HEK293 (cell line): ENCODE results near the gene RNF34.
A peak's percentile ranks its signal among the peaks of the same experiment; 100 is the strongest.

Experiments used
- CTCF ChIA-PET: fragments of 350-600 bp; formaldehyde crosslinking; extraction: SDS; loops from one replicate; lab custom pipeline; 2021; ENCODE audit warnings: antibody characterized with exemption; lab: Yijun Ruan, JAX
- POLR2A ChIA-PET: fragments of 300-600 bp; formaldehyde crosslinking; extraction: SDS; loops from one replicate; lab custom pipeline; 2020; ENCODE audit warnings: antibody characterized with exemption, inconsistent platforms; lab: Yijun Ruan, JAX
- H3K27ac ChIP-seq: fragments of 200-500 bp; sonication (Bioruptor generic); 2 replicates; pipeline ENCODE4 v1.5.1; 2014; ENCODE audit warnings: low read depth, low read length, control low read depth, inconsistent platforms; ENCODE audit errors: extremely low read depth
- H3K36me3 ChIP-seq, 2 experiments: fragments of 200-500 bp in 1 of 2; sonication (Bioruptor generic) in 1 of 2; 1 replicate in 1 of 2; 2 replicates in 1 of 2; pipeline ENCODE4 v1.5.1; 2014 to 2017; ENCODE audit warnings: inconsistent platforms in 2 of 2, low read length in 2 of 2; ENCODE audit not compliant: control insufficient read depth in 2 of 2, insufficient read depth in 1 of 2
- H3K4me1 ChIP-seq: fragments of 200-500 bp; sonication (Bioruptor generic); 2 replicates; pipeline ENCODE4 v1.5.1; 2014; ENCODE audit warnings: mild to moderate bottlenecking, low read length, inconsistent platforms; ENCODE audit not compliant: control insufficient read depth, insufficient read depth
- H3K4me3 ChIP-seq: 2 replicates; pipeline ENCODE4 v1.5.1; 2011; ENCODE audit warnings: low read depth, mild to moderate bottlenecking, control low read depth, low read length, moderate library complexity
- H3K9me3 ChIP-seq: fragments of 200-500 bp; sonication (Bioruptor generic); 2 replicates; pipeline ENCODE4 v1.5.1; 2014; ENCODE audit warnings: low read depth, low read length, inconsistent platforms; ENCODE audit not compliant: control insufficient read depth, insufficient read depth
- GLI2 ChIP-seq: fragments of 450-650 bp; formaldehyde crosslinking; IDR thresholded peaks from 2 replicates; pipeline ENCODE4; 2017; ENCODE audit warnings: missing biosample characterization, missing genetic modification characterization, low read depth, borderline replicate concordance
- KLF1 ChIP-seq: fragments of 450-650 bp; formaldehyde crosslinking; IDR thresholded peaks from 2 replicates; pipeline ENCODE4 v1.5.1; 2016; ENCODE audit warnings: missing biosample characterization, missing genetic modification characterization
- KLF10 ChIP-seq: fragments of 450-650 bp; IDR thresholded peaks from 2 replicates; pipeline ENCODE4 v1.5.1; 2018; ENCODE audit warnings: missing biosample characterization, mild to moderate bottlenecking, missing genetic modification characterization
- OSR2 ChIP-seq: fragments of 450-650 bp; formaldehyde crosslinking; IDR thresholded peaks from 2 replicates; pipeline ENCODE4 v1.5.1; 2016; ENCODE audit warnings: missing biosample characterization, missing genetic modification characterization
- ZNF10 ChIP-seq: fragments of 450-650 bp; formaldehyde crosslinking; IDR thresholded peaks from 2 replicates; pipeline ENCODE4 v1.5.1; 2017; ENCODE audit warnings: missing biosample characterization, missing genetic modification characterization
- ZNF133 ChIP-seq: fragments of 450-650 bp; formaldehyde crosslinking; IDR thresholded peaks from 2 replicates; pipeline ENCODE4 v1.5.1; 2016; ENCODE audit warnings: missing biosample characterization, missing genetic modification characterization
- ZNF146 ChIP-seq: fragments of 450-650 bp; formaldehyde crosslinking; IDR thresholded peaks from 2 replicates; pipeline ENCODE4 v1.5.1; 2016; ENCODE audit warnings: missing biosample characterization, missing genetic modification characterization
- ZNF184 ChIP-seq: fragments of 450-650 bp; IDR thresholded peaks from 2 replicates; pipeline ENCODE4 v1.5.1; 2018; ENCODE audit warnings: missing biosample characterization, mild to moderate bottlenecking, missing genetic modification characterization
- ZNF48 ChIP-seq: fragments of 450-650 bp; formaldehyde crosslinking; IDR thresholded peaks from 2 replicates; pipeline ENCODE4 v1.5.1; 2016; ENCODE audit warnings: missing biosample characterization, missing genetic modification characterization
- ZXDB ChIP-seq: fragments of 450-650 bp; formaldehyde crosslinking; IDR thresholded peaks from 2 replicates; pipeline ENCODE4 v1.5.1; 2016; ENCODE audit warnings: missing biosample characterization, missing genetic modification characterization
- TF ChIP-seq, protein P1 (sequence below): fragments of 450-650 bp; IDR thresholded peaks from 2 replicates; pipeline ENCODE4 v1.5.1; 2018; ENCODE audit warnings: missing biosample characterization, missing genetic modification characterization
- TF ChIP-seq, protein P2 (sequence below): fragments of 450-650 bp; formaldehyde crosslinking; IDR thresholded peaks from 2 replicates; pipeline ENCODE4 v1.5.1; 2016; ENCODE audit warnings: missing biosample characterization, missing genetic modification characterization
- TF ChIP-seq, protein P3 (sequence below): fragments of 450-650 bp; formaldehyde crosslinking; IDR thresholded peaks from 2 replicates; pipeline ENCODE4 v1.5.1; 2016; ENCODE audit warnings: missing biosample characterization, missing genetic modification characterization
- TF ChIP-seq, protein P4 (sequence below): fragments of 450-650 bp; formaldehyde crosslinking; IDR thresholded peaks from 2 replicates; pipeline ENCODE4 v1.5.1; 2017; ENCODE audit warnings: missing biosample characterization, missing genetic modification characterization
- TF ChIP-seq, protein P5 (sequence below): fragments of 450-650 bp; formaldehyde crosslinking; IDR thresholded peaks from 2 replicates; pipeline ENCODE4 v1.5.1; 2016; ENCODE audit warnings: missing biosample characterization, missing genetic modification characterization
- TF ChIP-seq, protein P6 (sequence below): fragments of 450-650 bp; formaldehyde crosslinking; IDR thresholded peaks from 2 replicates; pipeline ENCODE4 v1.5.1; 2016; ENCODE audit warnings: missing biosample characterization, missing genetic modification characterization

The RNF34 gene

DNA sequence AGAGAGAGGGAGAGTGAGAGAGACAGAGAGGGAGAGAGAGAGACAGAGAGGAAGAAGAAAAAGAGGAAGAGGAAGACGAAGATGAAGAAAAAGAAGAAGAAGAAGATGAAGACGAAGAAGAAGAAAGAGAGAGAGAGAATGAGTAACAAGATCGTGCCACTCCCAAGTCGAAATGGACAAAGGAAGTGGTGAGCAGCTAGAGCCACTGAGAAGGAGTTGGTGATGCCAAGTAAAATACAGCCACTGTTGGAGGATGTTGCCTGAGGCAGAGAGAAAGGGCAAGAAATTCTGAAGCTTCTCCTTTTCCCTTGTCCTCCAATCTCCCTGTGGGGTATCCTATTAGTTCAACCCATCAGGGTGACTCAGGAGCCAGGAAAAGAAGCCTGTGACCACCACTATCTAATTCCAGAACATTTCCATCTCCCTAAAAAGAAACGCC, 35.2 kb upstream of the RNF34 start (continued):
- TF ChIP-seq, protein P1, sequence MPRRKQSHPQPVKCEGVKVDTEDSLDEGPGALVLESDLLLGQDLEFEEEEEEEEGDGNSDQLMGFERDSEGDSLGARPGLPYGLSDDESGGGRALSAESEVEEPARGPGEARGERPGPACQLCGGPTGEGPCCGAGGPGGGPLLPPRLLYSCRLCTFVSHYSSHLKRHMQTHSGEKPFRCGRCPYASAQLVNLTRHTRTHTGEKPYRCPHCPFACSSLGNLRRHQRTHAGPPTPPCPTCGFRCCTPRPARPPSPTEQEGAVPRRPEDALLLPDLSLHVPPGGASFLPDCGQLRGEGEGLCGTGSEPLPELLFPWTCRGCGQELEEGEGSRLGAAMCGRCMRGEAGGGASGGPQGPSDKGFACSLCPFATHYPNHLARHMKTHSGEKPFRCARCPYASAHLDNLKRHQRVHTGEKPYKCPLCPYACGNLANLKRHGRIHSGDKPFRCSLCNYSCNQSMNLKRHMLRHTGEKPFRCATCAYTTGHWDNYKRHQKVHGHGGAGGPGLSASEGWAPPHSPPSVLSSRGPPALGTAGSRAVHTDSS (tag by site-specific recombination): peak; percentile 96
- no peak for TF ChIP-seq KLF10 (tag by site-specific recombination)
- no peak for TF ChIP-seq OSR2 (tag by site-specific recombination)
- TF ChIP-seq ZNF48: no peak

DNA sequence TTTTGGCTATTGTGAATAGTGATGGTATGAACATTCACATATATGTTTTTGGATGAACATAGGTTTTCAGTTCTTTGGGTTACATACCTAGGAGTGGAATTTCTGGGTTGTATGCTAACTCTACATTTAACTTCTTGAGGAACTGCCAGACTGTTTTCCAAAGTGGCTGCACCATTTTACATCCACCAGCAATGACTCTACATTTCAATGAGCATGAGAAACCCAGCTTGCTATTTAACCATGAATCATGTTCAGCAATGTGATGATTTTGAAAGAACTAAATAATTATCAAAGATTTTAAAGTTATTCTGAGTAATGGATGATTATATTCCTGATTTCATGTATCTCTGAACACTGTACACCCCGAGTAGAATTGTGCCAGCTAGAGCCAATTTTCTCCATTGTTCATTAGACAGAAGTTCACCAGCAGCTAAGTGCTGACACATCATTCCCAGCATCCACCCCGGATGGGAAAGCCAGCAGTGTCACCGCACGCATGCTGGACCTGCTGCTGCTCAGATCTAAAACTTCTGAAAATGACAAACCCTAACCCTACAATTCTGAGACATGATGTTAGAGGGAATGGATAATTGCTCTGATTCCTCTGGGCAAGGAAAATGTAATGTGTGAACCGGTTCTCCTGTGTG, 34.4 kb upstream of the RNF34 start:
- Histone ChIP-seq H3K36me3 (no peaks in the 10 kb centered on the region), H3K4me3 (no peak overlapping the region)
- POLR2A ChIA-PET: interaction anchor here (1.1 to 1.6 kb wide), 2 partner anchors 9 to 13 kb away, joined by 3 to 4 read pairs; partner anchors contain the start of gene ANAPC5
- CTCF ChIA-PET: interaction anchor here (0.6 to 1.7 kb wide), 4 partner anchors 14 to 95 kb away, joined by 3 to 6 read pairs (median 4); no protein-coding TSS in a partner anchor
- TF ChIP-seq ZXDB (tag by site-specific recombination) (no peak), ZNF146 (no peak), ZNF133 (tag by site-specific recombination) (no peak), KLF1 (tag by site-specific recombination) (no peak), ZNF184 (no peak), GLI2 (tag by site-specific recombination) (no peak), ZNF10 (no peak)
- TF ChIP-seq, protein P2, sequence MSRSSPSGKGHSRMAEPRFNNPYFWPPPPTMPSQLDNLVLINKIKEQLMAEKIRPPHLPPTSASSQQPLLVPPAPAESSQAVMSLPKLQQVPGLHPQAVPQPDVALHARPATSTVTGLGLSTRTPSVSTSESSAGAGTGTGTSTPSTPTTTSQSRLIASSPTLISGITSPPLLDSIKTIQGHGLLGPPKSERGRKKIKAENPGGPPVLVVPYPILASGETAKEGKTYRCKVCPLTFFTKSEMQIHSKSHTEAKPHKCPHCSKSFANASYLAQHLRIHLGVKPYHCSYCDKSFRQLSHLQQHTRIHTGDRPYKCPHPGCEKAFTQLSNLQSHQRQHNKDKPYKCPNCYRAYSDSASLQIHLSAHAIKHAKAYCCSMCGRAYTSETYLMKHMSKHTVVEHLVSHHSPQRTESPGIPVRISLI (tag by site-specific recombination): no peak
- TF ChIP-seq, protein P3, sequence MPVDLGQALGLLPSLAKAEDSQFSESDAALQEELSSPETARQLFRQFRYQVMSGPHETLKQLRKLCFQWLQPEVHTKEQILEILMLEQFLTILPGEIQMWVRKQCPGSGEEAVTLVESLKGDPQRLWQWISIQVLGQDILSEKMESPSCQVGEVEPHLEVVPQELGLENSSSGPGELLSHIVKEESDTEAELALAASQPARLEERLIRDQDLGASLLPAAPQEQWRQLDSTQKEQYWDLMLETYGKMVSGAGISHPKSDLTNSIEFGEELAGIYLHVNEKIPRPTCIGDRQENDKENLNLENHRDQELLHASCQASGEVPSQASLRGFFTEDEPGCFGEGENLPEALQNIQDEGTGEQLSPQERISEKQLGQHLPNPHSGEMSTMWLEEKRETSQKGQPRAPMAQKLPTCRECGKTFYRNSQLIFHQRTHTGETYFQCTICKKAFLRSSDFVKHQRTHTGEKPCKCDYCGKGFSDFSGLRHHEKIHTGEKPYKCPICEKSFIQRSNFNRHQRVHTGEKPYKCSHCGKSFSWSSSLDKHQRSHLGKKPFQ (tag by site-specific recombination): no peak
- TF ChIP-seq, protein P4, sequence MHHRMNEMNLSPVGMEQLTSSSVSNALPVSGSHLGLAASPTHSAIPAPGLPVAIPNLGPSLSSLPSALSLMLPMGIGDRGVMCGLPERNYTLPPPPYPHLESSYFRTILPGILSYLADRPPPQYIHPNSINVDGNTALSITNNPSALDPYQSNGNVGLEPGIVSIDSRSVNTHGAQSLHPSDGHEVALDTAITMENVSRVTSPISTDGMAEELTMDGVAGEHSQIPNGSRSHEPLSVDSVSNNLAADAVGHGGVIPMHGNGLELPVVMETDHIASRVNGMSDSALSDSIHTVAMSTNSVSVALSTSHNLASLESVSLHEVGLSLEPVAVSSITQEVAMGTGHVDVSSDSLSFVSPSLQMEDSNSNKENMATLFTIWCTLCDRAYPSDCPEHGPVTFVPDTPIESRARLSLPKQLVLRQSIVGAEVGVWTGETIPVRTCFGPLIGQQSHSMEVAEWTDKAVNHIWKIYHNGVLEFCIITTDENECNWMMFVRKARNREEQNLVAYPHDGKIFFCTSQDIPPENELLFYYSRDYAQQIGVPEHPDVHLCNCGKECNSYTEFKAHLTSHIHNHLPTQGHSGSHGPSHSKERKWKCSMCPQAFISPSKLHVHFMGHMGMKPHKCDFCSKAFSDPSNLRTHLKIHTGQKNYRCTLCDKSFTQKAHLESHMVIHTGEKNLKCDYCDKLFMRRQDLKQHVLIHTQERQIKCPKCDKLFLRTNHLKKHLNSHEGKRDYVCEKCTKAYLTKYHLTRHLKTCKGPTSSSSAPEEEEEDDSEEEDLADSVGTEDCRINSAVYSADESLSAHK (tag by site-specific recombination): no peak
- TF ChIP-seq, protein P5, sequence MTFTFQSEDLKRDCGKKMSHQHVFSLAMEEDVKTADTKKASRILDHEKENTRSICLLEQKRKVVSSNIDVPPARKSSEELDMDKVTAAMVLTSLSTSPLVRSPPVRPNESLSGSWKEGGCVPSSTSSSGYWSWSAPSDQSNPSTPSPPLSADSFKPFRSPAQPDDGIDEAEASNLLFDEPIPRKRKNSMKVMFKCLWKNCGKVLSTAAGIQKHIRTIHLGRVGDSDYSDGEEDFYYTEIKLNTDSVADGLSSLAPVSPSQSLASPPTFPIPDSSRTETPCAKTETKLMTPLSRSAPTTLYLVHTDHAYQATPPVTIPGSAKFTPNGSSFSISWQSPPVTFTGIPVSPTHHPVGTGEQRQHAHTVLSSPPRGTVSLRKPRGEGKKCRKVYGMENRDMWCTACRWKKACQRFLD (tag by site-specific recombination): no peak
- TF ChIP-seq, protein P6, sequence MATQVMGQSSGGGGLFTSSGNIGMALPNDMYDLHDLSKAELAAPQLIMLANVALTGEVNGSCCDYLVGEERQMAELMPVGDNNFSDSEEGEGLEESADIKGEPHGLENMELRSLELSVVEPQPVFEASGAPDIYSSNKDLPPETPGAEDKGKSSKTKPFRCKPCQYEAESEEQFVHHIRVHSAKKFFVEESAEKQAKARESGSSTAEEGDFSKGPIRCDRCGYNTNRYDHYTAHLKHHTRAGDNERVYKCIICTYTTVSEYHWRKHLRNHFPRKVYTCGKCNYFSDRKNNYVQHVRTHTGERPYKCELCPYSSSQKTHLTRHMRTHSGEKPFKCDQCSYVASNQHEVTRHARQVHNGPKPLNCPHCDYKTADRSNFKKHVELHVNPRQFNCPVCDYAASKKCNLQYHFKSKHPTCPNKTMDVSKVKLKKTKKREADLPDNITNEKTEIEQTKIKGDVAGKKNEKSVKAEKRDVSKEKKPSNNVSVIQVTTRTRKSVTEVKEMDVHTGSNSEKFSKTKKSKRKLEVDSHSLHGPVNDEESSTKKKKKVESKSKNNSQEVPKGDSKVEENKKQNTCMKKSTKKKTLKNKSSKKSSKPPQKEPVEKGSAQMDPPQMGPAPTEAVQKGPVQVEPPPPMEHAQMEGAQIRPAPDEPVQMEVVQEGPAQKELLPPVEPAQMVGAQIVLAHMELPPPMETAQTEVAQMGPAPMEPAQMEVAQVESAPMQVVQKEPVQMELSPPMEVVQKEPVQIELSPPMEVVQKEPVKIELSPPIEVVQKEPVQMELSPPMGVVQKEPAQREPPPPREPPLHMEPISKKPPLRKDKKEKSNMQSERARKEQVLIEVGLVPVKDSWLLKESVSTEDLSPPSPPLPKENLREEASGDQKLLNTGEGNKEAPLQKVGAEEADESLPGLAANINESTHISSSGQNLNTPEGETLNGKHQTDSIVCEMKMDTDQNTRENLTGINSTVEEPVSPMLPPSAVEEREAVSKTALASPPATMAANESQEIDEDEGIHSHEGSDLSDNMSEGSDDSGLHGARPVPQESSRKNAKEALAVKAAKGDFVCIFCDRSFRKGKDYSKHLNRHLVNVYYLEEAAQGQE (tag by site-specific recombination): no peak
- TF ChIP-seq, all 188 proteins: peak for 0
- no peaks in the 10 kb centered on the region for H3K9me3 ChIP-seq
- H3K4me1 ChIP-seq: no peaks in the 10 kb centered on the region; the same call in 1 of the 2 replicates
- no peak overlapping the region for H3K27ac ChIP-seq
